HUES6 (cell line): ENCODE data around the gene PDGFD.

Experiments
- H3K27ac ChIP-seq: 2 replicates; pipeline ENCODE4 v1.7.0; 2013; ENCODE audit warnings: low read depth, mild to moderate bottlenecking, low read length, inconsistent platforms
- H3K27me3 ChIP-seq: 2 replicates; pipeline ENCODE4 v1.6.1; 2013; ENCODE audit warnings: low read length; ENCODE audit not compliant: control insufficient read depth, insufficient read depth
- H3K36me3 ChIP-seq: 2 replicates; pipeline ENCODE4 v1.6.1; 2013; ENCODE audit warnings: low read length; ENCODE audit not compliant: control insufficient read depth, insufficient read depth
- H3K4me1 ChIP-seq: 2 replicates; pipeline ENCODE4 v1.6.1; 2013; ENCODE audit warnings: low read length; ENCODE audit not compliant: control insufficient read depth, insufficient read depth
- H3K4me3 ChIP-seq: 2 replicates; pipeline ENCODE4 v1.5.1; 2013; ENCODE audit warnings: low read depth, low read length
- H3K9ac ChIP-seq: one replicate; pipeline ENCODE4 v1.6.1; 2013; ENCODE audit warnings: mild to moderate bottlenecking, low read length
- H3K9me3 ChIP-seq: 2 replicates; pipeline ENCODE4 v1.6.1; 2013; ENCODE audit warnings: low read depth, low read length; ENCODE audit not compliant: control insufficient read depth, insufficient read depth

PDGFD gene

DNA sequence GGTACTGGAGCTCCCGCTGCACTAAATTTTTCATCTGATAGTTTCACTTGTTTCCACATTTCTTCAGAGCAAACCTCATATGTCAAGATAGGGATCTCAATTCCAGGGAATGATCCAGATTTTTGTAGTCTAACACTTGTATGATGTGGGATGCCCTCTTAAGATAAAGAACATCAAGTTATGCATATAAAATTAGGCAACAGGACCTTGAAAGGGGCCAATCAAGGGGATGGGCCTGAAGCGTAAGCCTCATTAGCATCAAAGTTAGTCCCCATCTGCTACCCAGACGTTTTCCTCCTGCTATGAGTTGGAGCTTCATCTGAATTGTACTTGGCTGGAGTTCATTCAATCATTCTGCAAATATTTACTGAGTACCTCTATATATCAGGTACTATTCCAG lies 17.5 kb downstream of the PDGFD start:
- no peaks in the 10 kb centered on the region for H3K9me3 ChIP-seq
- H3K36me3 ChIP-seq, result no peaks in the 10 kb centered on the region
- no peak overlapping the region for H3K4me3 ChIP-seq
- no peak overlapping the region for H3K9ac ChIP-seq
- H3K27me3 ChIP-seq, result no peaks in the 10 kb centered on the region
- no peak overlapping the region for H3K27ac ChIP-seq
- H3K4me1 ChIP-seq, result no peaks in the 10 kb centered on the region

DNA sequence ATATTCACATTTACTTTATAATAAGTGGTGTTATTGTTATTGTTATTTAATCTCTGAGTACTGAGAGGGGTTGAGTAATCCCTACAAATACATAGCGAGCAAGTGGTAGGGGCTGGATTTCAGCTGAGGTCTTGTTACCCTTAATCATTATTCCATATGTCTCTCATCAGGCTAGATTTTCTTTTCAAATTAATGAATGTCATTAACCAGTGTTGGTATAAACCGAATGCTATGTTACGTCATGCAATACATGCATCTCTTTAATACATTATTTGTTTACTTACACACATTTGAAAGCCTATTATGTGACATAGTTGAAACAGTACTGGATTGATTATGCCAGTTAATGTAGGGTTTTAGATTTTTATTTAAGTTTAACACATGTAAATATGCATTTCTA lies 18.9 kb downstream of the PDGFD start:
- Histone ChIP-seq H3K36me3 (no peaks in the 10 kb centered on the region), H3K27me3 (no peaks in the 10 kb centered on the region), H3K4me3 (no peak overlapping the region), H3K4me1 (no peaks in the 10 kb centered on the region), H3K9ac (no peak overlapping the region), H3K9me3 (no peaks in the 10 kb centered on the region), H3K27ac (no peak overlapping the region)

DNA sequence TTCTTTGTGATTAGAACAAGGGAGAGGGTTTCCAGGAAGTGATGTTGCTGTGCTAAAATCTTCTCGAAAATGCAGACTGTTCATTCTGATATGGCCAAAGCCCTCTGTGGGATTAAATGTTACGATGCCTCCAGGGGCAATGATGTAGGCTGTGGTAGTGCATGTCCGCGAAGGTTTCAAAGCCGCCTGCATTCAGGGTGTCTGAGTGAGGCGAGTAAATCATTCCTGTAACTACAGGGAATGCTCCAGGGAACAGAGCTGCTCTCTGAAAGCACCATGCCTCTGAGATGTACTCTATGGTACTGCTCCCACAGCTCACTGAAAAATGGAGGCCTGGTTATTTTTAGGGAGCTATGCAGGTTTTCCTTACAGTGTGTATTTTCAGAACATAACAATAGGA lies 21.2 kb downstream of the PDGFD start:
- Histone ChIP-seq H3K27me3 (no peaks in the 10 kb centered on the region), H3K4me1 (no peaks in the 10 kb centered on the region), H3K4me3 (no peak overlapping the region), H3K9me3 (no peaks in the 10 kb centered on the region), H3K27ac (no peak overlapping the region), H3K9ac (no peak overlapping the region), H3K36me3 (no peaks in the 10 kb centered on the region)

DNA sequence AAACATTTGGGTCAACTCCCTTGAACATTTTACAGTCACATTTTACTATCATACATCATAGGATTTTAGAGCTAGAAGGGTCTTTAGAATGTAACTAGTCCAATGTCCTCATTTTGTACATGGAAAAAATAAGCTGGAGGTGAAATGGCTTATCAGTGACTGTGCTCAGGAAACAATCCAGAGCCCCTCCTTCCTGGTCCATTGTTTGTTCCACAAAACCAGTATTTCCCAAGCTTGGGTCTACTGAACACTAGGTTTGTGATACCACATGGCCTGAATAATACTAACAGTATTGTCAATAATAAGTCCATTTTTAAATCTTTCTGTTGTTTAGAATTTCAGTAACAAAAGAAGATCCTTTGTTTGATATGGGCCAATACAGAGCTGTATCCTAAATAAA lies 27.1 kb downstream of the PDGFD start:
- no peaks in the 10 kb centered on the region for H3K36me3 ChIP-seq
- H3K9ac ChIP-seq, result no peak overlapping the region

DNA sequence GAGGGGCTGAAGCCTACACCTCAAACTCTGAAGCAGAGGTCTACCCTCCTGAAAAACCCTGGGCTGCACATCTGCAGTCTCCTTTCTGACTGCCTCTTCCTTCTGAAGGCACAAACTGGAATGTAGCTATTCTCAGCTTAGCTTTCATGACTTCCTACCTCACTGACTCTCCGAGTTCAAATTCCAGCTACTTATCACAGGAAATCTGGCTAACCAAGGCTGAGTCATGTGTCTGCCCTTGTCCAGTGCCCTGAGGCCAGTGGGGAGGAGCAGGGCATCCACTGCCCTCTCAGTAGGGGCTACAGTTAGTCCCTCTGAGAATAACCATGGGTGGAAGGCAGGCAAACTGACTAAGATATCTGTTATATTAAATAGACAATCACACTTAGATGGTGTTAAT lies 29.2 kb downstream of the PDGFD start:
- Histone ChIP-seq H3K36me3 (no peaks in the 10 kb centered on the region), H3K27ac (no peak overlapping the region), H3K9me3 (no peaks in the 10 kb centered on the region), H3K9ac (no peak overlapping the region), H3K27me3 (no peaks in the 10 kb centered on the region), H3K4me1 (no peaks in the 10 kb centered on the region), H3K4me3 (no peak overlapping the region)

More for the DNA sequence above, 27.1 kb downstream of the PDGFD start:
- no peak overlapping the region for H3K27ac ChIP-seq
- no peaks in the 10 kb centered on the region for H3K9me3 ChIP-seq
- H3K27me3 ChIP-seq, result no peaks in the 10 kb centered on the region
- no peak overlapping the region for H3K4me3 ChIP-seq
- H3K4me1 ChIP-seq, result no peaks in the 10 kb centered on the region

DNA sequence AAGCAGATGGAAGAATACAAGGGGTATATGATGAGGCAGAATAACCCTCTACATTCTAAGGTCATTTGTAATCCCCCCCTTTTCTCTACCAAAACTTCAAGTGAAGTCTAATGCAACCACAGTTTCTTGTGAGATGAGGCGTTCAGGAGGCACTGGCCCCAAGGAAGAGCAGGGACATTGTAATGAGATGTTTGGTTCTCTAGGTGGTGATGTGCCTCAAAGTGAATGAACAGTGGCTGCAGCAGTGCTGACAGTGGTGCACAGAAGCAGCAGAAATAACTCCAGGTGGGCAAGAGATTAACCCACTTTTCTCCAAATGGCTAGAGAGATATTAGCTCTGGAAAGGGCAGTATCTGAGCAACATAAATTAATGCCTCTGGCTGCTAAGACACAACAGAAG lies 33.8 kb downstream of the PDGFD start:
- Histone ChIP-seq H3K9ac (no peak overlapping the region), H3K27ac (no peak overlapping the region), H3K9me3 (no peaks in the 10 kb centered on the region), H3K4me3 (no peak overlapping the region), H3K4me1 (no peaks in the 10 kb centered on the region), H3K27me3 (no peaks in the 10 kb centered on the region), H3K36me3 (no peaks in the 10 kb centered on the region)

DNA sequence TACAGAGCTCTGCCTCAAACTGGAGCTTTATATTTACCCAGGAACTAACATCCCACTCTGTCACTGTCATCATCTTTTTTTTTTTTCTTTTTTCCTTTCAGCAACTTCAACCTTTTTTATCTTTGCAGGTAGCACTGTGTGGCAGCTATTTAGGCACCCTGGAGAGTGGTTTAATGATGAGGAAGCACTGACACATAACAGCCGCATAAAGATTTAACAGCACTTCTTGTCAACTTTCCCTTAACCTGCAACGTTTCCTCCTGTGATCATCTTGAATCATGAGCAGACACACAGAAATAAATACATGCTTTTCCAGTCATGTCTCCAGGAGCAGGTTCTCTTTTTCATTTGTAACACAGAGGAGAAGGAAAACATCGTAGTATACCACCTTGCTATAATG lies 34.8 kb downstream of the PDGFD start:
- Histone ChIP-seq H3K27ac (no peak overlapping the region), H3K4me1 (no peaks in the 10 kb centered on the region), H3K27me3 (no peaks in the 10 kb centered on the region), H3K9me3 (no peaks in the 10 kb centered on the region), H3K9ac (no peak overlapping the region), H3K36me3 (no peaks in the 10 kb centered on the region), H3K4me3 (no peak overlapping the region)

DNA sequence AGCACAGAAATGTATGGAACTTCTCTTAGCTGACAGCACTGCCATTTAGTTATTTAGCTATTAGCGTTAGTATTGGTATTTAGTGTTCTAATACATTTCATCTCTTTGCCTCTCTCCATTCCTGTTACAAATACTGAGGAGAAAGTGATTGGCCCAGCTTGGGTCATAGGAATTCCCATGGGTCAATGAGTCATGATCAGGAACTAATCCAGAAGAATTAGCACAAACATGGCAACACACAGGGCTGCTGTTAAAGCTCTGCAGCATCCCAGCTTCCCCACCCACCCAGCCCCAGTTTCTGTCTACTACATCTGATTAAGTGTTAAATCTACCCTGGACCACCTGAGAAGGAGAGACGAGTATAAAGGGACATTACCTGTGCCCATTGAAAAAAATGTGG lies 36.1 kb downstream of the PDGFD start:
- H3K27ac ChIP-seq, result no peak overlapping the region
- no peaks in the 10 kb centered on the region for H3K27me3 ChIP-seq
- no peaks in the 10 kb centered on the region for H3K9me3 ChIP-seq
- H3K36me3 ChIP-seq, result no peaks in the 10 kb centered on the region
- H3K4me1 ChIP-seq, result no peaks in the 10 kb centered on the region; the same call in 1 of the 2 replicates
- H3K4me3 ChIP-seq, result no peak overlapping the region
- H3K9ac ChIP-seq, result no peak overlapping the region

DNA sequence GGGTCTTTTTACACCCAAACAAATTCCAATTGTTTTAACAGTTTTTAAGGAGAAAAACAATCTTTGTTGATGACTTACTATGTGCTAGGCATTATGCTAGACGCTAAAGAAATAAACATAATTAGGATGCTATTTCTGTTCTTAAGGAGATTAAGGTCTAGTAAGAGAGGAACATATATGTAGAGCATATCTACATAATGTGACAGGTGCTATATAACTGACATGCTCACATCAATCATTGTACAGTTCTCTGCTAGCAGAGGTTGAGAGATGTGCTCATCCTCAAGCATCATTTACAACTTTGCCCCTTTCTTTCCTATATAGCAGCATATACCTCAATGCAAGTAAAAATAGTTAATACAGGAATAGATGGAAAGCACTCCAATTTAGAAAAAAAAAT lies 37.5 kb downstream of the PDGFD start:
- Histone ChIP-seq H3K27me3 (no peaks in the 10 kb centered on the region), H3K36me3 (no peaks in the 10 kb centered on the region), H3K27ac (no peak overlapping the region), H3K9me3 (no peaks in the 10 kb centered on the region), H3K4me3 (no peak overlapping the region), H3K4me1 (peaks cover 7% of the 10 kb centered on the region; the same call in 1 of the 2 replicates), H3K9ac (no peak overlapping the region)

DNA sequence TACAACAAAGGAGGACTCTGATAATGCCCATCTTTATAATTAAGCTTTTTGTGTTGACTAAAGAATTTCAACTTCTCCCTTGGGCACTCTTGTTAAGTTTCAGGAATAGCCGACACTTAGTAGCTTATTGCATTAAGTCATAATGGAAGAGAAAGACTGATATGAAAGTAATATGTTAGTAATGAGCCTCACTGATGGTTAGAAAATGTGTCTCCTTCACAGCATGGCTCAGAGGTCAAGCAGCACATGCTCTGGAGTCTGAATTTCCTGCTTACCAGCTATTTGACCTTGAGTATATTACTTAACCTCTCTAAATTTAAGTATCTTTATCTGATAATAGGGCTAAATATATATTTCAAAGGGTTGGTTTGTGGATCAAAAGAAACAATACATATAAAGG lies 39.0 kb downstream of the PDGFD start:
- Histone ChIP-seq H3K36me3 (no peaks in the 10 kb centered on the region), H3K9me3 (no peaks in the 10 kb centered on the region), H3K9ac (no peak overlapping the region), H3K27ac (no peak overlapping the region), H3K4me1 (peaks cover 12% of the 10 kb centered on the region), H3K4me3 (no peak overlapping the region), H3K27me3 (no peaks in the 10 kb centered on the region)

DNA sequence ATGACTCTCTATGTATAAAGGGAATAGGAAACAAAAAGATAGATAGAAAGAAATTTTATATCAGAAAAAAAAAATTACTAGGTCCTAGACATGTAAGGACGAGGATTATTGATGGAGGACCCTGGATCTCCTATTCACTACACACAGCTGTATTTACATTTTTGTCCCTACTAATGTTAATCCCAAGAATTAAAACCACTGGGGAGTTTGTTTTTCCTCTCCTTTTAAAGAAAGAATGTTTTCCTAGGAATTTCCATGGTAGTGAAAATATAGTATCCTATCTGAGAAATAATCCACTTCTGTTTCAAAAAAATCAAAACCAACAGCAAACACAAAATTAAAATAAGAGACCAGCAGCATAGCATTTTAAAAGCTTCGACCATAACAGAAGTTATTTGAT lies 41.1 kb downstream of the PDGFD start:
- Histone ChIP-seq H3K27me3 (no peaks in the 10 kb centered on the region), H3K27ac (no peak overlapping the region), H3K36me3 (no peaks in the 10 kb centered on the region), H3K9me3 (peaks cover 3% of the 10 kb centered on the region; the same call in 1 of the 2 replicates), H3K4me3 (no peak overlapping the region), H3K9ac (no peak overlapping the region), H3K4me1 (peaks cover 12% of the 10 kb centered on the region)

DNA sequence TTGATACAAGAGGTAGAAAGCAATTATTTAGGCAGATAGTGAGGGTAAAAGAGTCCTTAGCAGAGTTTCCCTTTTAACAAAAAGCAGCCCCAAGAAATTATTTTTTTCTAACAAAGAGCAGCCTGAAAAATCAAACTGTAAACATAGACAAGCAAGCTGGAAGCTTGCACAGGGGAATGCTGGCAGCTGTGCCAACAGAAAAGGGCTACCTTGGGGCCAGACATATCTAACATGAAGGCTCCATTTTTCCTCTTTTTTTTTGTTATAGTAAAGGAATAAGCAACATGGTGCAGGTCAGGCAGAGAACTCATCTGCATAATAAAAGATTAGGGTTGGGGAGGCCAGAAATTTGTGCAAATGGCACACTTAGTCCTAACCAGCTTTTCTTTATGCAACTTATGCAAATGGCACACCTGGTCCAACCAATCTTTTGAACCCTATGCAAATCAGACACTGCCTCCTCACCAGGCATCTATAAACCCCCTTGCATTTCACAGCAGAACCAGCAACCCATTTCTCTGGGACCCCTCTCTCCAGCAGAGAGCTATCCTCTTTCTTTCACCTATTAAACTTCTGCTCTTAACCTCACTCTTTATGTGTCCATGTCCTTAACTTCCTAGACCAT lies 41.8 kb downstream of the PDGFD start:
- Histone ChIP-seq H3K4me1 (peaks cover 12% of the 10 kb centered on the region), H3K4me3 (no peak overlapping the region), H3K27me3 (no peaks in the 10 kb centered on the region), H3K27ac (no peak overlapping the region), H3K9ac (no peak overlapping the region), H3K9me3 (peaks cover 3% of the 10 kb centered on the region; the same call in 1 of the 2 replicates), H3K36me3 (no peaks in the 10 kb centered on the region)
